Upper lobe of right lung (tissue), 1 donor: Measurements from ENCODE around the gene MFAP2. TPM values are rescaled to one million over a fixed set of nuclear protein-coding genes. Genes with fewer than 3 reads are reported as not detected.

Source experiments
- ATAC-seq: fragments of 200-7000 bp; cut with Tn5 transposase; one replicate; pipeline ENCODE4 v1.9.1; 2020; ENCODE audit warnings: mild to moderate bottlenecking, moderate library complexity
- DNase-seq: peaks from one replicate; pipeline ENCODE4 v3.0.0-alpha.2; 2020
- H3K27ac ChIP-seq: fragments of 200-600 bp; one replicate; pipeline ENCODE4 v1.8.0; 2022
- H3K27me3 ChIP-seq: fragments of 200-600 bp; one replicate; pipeline ENCODE4 v1.8.0; 2022; ENCODE audit warnings: mild to moderate bottlenecking
- H3K36me3 ChIP-seq: fragments of 200-600 bp; one replicate; pipeline ENCODE4 v1.8.0; 2022
- H3K4me1 ChIP-seq: fragments of 200-600 bp; one replicate; pipeline ENCODE4 v1.8.0; 2022
- H3K4me3 ChIP-seq: fragments of 200-600 bp; one replicate; pipeline ENCODE4 v1.8.0; 2022; ENCODE audit warnings: mild to moderate bottlenecking
- H3K9me3 ChIP-seq: fragments of 200-600 bp; one replicate; pipeline ENCODE4 v1.8.0; 2022
- intact Hi-C: fragments of 100-400 bp; cut with DNase I; formaldehyde crosslinking; loops from one replicate; pipeline ENCODE4 v1.11.0; 2022
- total RNA-seq: library from RNA; stranded (reverse); fragmentation: NEBNext Ultra II Directional; extraction: Animal tissue kit (Norgen Biotek cat#: 25700); gene quantifications from one replicate; pipeline ENCODE4 v1.2.1, GENCODE V29; 2021
- TF ChIP-seq, protein P1 (sequence below): fragments of 200-600 bp; IDR thresholded peaks from one replicate; pipeline ENCODE4 v1.8.0; 2022; ENCODE audit warnings: antibody characterized with exemption
- donor health status: DM: no; HTN: yes; CAD: no; lungs with severe emphysema.

Gene MFAP2
- total RNA-seq, 1 donor from 2014 or later = 14.8 TPM

DNA sequence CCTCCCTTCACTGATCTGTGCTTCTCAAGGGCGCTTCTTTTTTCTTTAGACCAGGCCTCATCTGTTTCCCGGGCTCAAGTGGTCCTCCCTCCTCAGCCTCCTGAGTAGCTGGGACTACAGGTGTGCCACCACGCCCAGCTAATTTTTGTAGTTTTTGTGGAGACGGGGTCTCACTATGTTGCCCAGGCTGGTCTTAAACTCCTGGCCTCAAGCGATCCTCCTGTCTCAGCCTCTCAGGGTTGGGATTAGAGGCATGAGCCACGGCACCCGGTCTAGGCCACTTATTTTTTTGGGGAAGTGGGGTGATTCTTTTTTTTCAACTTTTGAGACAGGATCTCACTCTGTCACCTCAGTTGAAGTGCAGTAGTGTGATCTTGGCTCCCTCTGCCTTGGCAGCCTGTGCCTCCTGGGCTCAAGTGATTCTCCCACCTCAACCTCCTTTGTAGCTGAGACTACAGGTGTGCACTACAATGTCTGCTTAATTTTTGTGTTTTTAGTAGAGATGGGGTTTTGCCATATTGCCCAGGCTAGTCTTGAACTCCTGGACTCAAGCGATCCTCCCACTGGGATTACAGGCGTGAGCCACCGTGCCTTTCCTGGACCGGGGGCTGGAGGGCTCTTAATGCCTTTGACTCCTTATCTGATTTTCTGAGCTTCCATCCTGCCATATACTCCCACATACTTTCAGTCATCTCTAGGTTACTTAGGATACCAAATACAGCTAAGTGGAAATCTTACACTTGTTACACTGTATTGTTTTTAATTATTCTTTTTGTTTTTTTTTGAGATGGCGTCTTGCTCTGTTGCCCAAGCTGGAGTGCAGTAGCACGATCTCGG, 18.9 kb downstream of the MFAP2 start:
- DNase-seq (no peak), ATAC-seq (no peak)
- no peaks in the 10 kb centered on the region for H3K9me3 ChIP-seq
- no peaks in the 10 kb centered on the region for H3K27me3 ChIP-seq
- H3K27ac ChIP-seq = peak overlapping the region; percentile 75
- peaks cover 7% of the 10 kb centered on the region for H3K4me1 ChIP-seq
- H3K4me3 ChIP-seq = peak overlapping the region; percentile 47
- intact Hi-C loops = no loop called here
- peaks cover 8% of the 10 kb centered on the region for H3K36me3 ChIP-seq
- TF ChIP-seq, protein P1, sequence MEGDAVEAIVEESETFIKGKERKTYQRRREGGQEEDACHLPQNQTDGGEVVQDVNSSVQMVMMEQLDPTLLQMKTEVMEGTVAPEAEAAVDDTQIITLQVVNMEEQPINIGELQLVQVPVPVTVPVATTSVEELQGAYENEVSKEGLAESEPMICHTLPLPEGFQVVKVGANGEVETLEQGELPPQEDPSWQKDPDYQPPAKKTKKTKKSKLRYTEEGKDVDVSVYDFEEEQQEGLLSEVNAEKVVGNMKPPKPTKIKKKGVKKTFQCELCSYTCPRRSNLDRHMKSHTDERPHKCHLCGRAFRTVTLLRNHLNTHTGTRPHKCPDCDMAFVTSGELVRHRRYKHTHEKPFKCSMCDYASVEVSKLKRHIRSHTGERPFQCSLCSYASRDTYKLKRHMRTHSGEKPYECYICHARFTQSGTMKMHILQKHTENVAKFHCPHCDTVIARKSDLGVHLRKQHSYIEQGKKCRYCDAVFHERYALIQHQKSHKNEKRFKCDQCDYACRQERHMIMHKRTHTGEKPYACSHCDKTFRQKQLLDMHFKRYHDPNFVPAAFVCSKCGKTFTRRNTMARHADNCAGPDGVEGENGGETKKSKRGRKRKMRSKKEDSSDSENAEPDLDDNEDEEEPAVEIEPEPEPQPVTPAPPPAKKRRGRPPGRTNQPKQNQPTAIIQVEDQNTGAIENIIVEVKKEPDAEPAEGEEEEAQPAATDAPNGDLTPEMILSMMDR = no peak

DNA sequence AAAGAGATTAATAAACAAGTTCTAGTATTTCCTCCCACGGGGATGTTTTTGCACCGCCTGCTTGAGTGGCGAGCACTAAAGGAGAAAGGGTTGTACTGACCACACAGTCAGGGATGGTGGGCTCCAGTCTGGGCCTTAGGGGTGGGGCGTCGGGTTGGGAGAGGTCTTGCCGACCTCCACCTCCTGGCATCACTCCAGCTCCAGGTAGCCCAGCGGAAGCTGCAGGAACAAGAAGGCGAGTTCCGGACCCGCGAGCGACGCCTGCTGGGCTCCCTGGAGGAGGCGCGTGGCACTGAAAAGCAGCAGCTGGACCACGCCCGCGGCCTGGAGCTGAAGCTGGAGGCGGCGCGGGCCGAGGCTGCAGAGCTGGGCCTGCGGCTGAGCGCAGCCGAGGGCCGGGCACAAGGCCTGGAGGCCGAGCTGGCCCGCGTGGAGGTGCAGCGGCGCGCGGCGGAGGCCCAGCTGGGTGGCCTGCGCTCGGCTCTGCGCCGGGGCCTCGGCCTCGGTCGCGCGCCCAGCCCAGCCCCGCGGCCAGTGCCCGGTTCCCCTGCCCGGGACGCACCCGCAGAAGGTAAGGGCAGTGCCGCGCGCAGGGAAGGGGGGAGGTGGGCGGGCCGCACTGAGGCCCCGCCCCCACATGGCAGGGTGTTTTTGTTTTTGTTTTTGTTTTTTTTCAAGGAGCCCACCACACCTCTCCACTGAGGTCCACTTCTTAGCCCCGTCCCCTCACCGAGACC, 19.7 kb downstream of the MFAP2 start:
- peak; percentile 97 for DNase-seq
- peak; percentile 95 for ATAC-seq
- H3K4me3 ChIP-seq = peak overlapping the region; percentile 47
- H3K27ac ChIP-seq = peak overlapping the region; percentile 75
- intact Hi-C loops = no loop called here
- TF ChIP-seq, protein P1 = peak; percentile 75
- no peaks in the 10 kb centered on the region for H3K27me3 ChIP-seq
- peaks cover 2% of the 10 kb centered on the region for H3K36me3 ChIP-seq
- H3K9me3 ChIP-seq = no peaks in the 10 kb centered on the region
- peaks cover 7% of the 10 kb centered on the region for H3K4me1 ChIP-seq

DNA sequence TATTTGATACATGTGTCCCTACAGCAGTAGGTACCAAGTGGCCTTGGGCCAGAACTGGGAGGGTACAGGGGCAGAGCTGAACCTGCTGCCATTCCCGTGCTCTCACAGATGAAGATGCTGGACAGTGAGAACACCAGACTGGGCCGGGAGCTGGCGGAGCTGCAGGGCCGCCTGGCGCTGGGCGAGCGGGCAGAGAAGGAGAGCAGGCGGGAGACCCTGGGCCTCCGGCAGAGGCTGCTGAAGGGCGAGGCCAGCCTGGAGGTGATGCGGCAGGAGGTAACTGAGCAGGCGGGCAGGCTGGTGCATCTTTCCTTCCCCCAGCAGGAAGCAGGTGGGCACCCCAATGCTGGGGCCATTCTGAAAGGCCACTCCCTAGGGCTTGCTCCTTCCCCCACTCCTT, 21.9 kb downstream of the MFAP2 start:
- Histone ChIP-seq H3K9me3 (no peaks in the 10 kb centered on the region), H3K4me3 (no peak overlapping the region), H3K36me3 (no peaks in the 10 kb centered on the region), H3K27me3 (no peaks in the 10 kb centered on the region), H3K27ac (no peak overlapping the region), H3K4me1 (peaks cover 7% of the 10 kb centered on the region)
- DNase-seq (no peak), ATAC-seq (no peak)
- TF ChIP-seq, protein P1 = no peak
- intact Hi-C loops = loop anchor here (10.0 kb wide), 1 partner anchor 86 kb away; no protein-coding TSS in a partner anchor

DNA sequence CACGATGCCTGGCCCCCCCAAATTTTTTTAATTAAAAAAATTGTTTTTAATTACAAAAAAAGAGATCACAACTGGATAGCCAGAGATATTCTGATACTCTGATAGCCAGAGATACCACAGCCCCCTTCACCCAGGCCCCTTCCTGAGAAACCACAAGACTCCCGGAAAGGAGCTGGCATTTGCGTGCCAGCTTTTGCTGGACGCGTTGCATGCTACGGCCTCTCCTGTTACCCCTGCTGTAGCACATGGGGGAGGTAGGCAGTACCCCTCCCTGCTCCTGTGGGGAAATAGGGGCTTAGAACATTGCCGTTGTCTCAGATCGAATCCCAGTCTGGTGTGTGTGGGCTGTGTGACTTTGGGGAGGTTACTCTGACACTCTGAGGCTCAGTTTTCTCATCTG, 22.7 kb downstream of the MFAP2 start:
- Histone ChIP-seq H3K9me3 (no peaks in the 10 kb centered on the region), H3K27ac (no peak overlapping the region), H3K4me1 (peaks cover 7% of the 10 kb centered on the region), H3K27me3 (no peaks in the 10 kb centered on the region), H3K4me3 (no peak overlapping the region), H3K36me3 (no peaks in the 10 kb centered on the region)
- ATAC-seq (no peak), DNase-seq (no peak)
- TF ChIP-seq, protein P1 = no peak
- intact Hi-C loops = loop anchor here (10.0 kb wide), 1 partner anchor 87 kb away; no protein-coding TSS in a partner anchor

DNA sequence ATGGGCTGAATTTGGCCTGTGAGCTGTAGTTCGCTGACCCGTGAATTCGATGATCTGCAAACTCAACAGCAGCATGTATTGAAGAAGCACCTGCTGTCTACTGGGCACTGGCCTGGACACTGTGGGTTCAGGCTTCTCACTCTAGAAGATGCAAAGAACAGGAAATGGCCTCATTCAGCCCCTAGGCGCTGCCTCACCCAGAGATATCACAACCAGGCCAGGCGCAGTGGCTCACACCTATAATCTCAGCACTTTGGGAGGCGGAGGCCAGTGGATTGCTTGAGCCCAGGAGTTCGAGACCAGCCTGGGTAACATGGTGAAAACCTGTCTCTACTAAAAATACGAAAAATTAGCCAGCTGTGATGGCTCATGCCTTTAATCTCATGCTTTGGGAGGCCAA, 23.6 kb downstream of the MFAP2 start:
- no peaks in the 10 kb centered on the region for H3K36me3 ChIP-seq
- no peak overlapping the region for H3K27ac ChIP-seq
- TF ChIP-seq, protein P1 = no peak
- H3K4me3 ChIP-seq = no peak overlapping the region
- no peaks in the 10 kb centered on the region for H3K27me3 ChIP-seq
- H3K4me1 ChIP-seq = peaks cover 7% of the 10 kb centered on the region
- H3K9me3 ChIP-seq = no peaks in the 10 kb centered on the region
- ATAC-seq (no peak), DNase-seq (no peak)
- intact Hi-C loops = loop anchor here (10.0 kb wide), 1 partner anchor 88 kb away; no protein-coding TSS in a partner anchor
